ENCODE data around the gene CHST3. TPM values are rescaled to one million over a fixed set of nuclear protein-coding genes. Genes with fewer than 3 reads are reported as not detected.

The CHST3 gene
- total and polyA plus RNA-seq, 9 of the 15 experiments (the other 6 are each of a cell fraction or from before 2014, with no cell fraction given): 0.01 to 1.3 (median 0.15) TPM

DNA sequence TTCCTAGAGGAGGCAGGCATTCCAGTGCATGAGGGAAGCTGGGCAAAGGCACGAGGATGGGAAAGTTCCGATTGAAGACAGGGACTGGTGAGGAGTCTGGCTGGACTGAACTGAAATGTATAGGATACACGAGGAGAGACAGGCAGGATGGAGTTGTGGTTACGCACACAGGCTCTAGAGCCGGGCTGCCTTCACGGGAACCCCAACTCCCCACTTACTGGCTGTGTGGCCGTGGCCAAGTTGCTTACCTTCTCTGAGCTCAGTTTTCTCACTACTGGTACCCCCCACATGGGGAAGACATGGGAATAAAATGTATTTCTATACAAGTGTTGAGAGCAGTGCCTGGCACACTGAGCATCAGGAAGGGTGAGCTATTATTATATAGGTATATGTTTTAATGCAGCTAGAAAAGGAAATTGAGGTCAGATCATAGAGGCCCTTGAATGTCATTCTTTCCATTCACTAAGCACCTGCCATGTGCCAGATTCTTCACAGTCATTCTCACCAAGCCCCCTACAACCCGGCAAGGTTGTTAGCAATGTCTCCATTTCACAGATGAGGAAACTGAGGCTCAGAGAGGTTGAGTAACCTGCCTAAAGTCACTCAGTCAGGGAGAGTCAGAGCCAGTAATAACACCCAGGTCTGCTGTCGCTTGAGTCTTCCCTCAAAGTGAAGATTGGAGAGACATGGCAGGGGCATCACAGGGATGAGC is 9.7 kb downstream of the CHST3 start:
- intact Hi-C loops (cut with micrococcal nuclease): loop anchor here (5.0 kb wide), 1 partner anchor 77 kb away; no protein-coding TSS in a partner anchor
- CTCF ChIA-PET (ENCODE audit: low intra/inter-chr PET ratio): no interaction called here
- FAIRE-seq (no peak), DNase-seq (ENCODE audit: extremely low read depth in 1 of 4, low spot score in 3 of 4) (no peak), ATAC-seq (no peak)
- Histone ChIP-seq H3K9me3 (replicated peaks; ENCODE audit: control insufficient read depth, insufficient read depth, low read depth, low read length) (no peaks in the 10 kb centered on the region), H2AFZ (ENCODE audit: low read depth, low read length) (no peak overlapping the region), H3K4me2 (ENCODE audit: insufficient read depth, low read length) (no peak overlapping the region), H3K36me3 (ENCODE audit: control insufficient read depth, insufficient read depth, low read length) (no peaks in the 10 kb centered on the region), H4K20me1 (replicated peaks; ENCODE audit: control insufficient read depth, insufficient read depth, low read length) (no peaks in the 10 kb centered on the region; the same call in 1 of the 2 replicates), H3K9me1 (ENCODE audit: control insufficient read depth, insufficient read depth, low read length) (no peaks in the 10 kb centered on the region), H3K27ac (ENCODE audit: extremely low read depth, low read depth, low read length) (no peak overlapping the region), H3K27me3 (ENCODE audit: control insufficient read depth in 2 of 2, insufficient read depth in 2 of 2, low read length in 2 of 2) (peaks cover 28 to 77% of the 10 kb centered on the region in 2 experiments), H3K79me2 (ENCODE audit: control insufficient read depth, insufficient read depth, low read length) (no peaks in the 10 kb centered on the region), H3K4me1 (replicated peaks in 1 of 2; ENCODE audit: control insufficient read depth in 2 of 2, insufficient read depth in 2 of 2, low read length in 2 of 2) (peaks cover 3 to 12% of the 10 kb centered on the region in 2 experiments; a peak in 3 of 5 replicates), H3K4me3 (no peak overlapping the region), H3K9ac (ENCODE audit: insufficient read depth in 1 of 2, low read depth in 2 of 2, low read length in 2 of 2) (0 out of 4 replicates have a peak overlapping the region, but pooled peaks of 1 of the 2 experiments have one; percentile 6)
- in situ Hi-C loops (cut with MboI): no loop called here
- no TSS peak for BruUV-seq (replicated peaks)
- WGBS (ENCODE audit: insufficient coverage, low coverage, missing lambda C conversion rate): under 1% methylated on average over 9 of the region's 9 CpGs
- POLR2A ChIA-PET: interaction anchor here (0.9 to 1.2 kb wide), 4 partner anchors 8 to 28 kb away, joined by 3 to 5 read pairs (median 4); no protein-coding TSS in a partner anchor
- TF ChIP-seq SMARCA5 (IDR thresholded peaks at IDR 0.05) (peak; percentile 31; the same call in 1 of the 2 replicates), CBX1 (IDR thresholded peaks at IDR 0.05; ENCODE audit: low read depth) (no peak), ERF (CRISPR knock-in tag; IDR thresholded peaks at IDR 0.05) (no peak), CBX3 (IDR thresholded peaks at IDR 0.05; ENCODE audit: borderline replicate concordance in 1 of 2, low read length in 2 of 2) (no peak), TOE1 (IDR thresholded peaks at IDR 0.05; ENCODE audit: borderline replicate concordance) (no peak), TOE1 (CRISPR knock-in tag; IDR thresholded peaks at IDR 0.05; ENCODE audit: borderline replicate concordance, low read depth) (no peak), BCOR (IDR thresholded peaks at IDR 0.05) (peak; percentile 86), KDM4B (IDR thresholded peaks at IDR 0.05; ENCODE audit: borderline replicate concordance in 2 of 2, low read depth in 1 of 2) (no peak), RCOR1 (IDR thresholded peaks at IDR 0.05; ENCODE audit: borderline replicate concordance in 1 of 2, low read depth in 2 of 2, low read length in 2 of 2) (0 out of 4 replicates have a peak, but pooled peaks of 1 of the 2 experiments have one; percentile 2), ZNF778 (CRISPR knock-in tag; IDR thresholded peaks at IDR 0.05) (no peak), SMAD1 (IDR thresholded peaks at IDR 0.05; ENCODE audit: low read depth, low read length, partially characterized antibody) (no peak), BDP1 (IDR thresholded peaks at IDR 0.05; ENCODE audit: insufficient read depth, insufficient read length) (no peak)
- TF ChIP-seq, protein P1, sequence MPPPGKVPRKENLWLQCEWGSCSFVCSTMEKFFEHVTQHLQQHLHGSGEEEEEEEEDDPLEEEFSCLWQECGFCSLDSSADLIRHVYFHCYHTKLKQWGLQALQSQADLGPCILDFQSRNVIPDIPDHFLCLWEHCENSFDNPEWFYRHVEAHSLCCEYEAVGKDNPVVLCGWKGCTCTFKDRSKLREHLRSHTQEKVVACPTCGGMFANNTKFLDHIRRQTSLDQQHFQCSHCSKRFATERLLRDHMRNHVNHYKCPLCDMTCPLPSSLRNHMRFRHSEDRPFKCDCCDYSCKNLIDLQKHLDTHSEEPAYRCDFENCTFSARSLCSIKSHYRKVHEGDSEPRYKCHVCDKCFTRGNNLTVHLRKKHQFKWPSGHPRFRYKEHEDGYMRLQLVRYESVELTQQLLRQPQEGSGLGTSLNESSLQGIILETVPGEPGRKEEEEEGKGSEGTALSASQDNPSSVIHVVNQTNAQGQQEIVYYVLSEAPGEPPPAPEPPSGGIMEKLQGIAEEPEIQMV (tag; conservative IDR thresholded peaks at IDR 0.05; ENCODE audit: low read depth): no peak
- TF ChIP-seq, protein P2, sequence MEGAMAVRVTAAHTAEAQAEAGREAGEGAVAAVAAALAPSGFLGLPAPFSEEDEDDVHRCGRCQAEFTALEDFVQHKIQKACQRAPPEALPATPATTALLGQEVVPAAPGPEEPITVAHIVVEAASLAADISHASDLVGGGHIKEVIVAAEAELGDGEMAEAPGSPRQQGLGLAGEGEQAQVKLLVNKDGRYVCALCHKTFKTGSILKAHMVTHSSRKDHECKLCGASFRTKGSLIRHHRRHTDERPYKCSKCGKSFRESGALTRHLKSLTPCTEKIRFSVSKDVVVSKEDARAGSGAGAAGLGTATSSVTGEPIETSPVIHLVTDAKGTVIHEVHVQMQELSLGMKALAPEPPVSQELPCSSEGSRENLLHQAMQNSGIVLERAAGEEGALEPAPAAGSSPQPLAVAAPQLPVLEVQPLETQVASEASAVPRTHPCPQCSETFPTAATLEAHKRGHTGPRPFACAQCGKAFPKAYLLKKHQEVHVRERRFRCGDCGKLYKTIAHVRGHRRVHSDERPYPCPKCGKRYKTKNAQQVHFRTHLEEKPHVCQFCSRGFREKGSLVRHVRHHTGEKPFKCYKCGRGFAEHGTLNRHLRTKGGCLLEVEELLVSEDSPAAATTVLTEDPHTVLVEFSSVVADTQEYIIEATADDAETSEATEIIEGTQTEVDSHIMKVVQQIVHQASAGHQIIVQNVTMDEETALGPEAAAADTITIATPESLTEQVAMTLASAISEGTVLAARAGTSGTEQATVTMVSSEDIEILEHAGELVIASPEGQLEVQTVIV (CRISPR knock-in tag; IDR thresholded peaks at IDR 0.05; ENCODE audit: borderline replicate concordance): no peak
- TF ChIP-seq, protein P3, sequence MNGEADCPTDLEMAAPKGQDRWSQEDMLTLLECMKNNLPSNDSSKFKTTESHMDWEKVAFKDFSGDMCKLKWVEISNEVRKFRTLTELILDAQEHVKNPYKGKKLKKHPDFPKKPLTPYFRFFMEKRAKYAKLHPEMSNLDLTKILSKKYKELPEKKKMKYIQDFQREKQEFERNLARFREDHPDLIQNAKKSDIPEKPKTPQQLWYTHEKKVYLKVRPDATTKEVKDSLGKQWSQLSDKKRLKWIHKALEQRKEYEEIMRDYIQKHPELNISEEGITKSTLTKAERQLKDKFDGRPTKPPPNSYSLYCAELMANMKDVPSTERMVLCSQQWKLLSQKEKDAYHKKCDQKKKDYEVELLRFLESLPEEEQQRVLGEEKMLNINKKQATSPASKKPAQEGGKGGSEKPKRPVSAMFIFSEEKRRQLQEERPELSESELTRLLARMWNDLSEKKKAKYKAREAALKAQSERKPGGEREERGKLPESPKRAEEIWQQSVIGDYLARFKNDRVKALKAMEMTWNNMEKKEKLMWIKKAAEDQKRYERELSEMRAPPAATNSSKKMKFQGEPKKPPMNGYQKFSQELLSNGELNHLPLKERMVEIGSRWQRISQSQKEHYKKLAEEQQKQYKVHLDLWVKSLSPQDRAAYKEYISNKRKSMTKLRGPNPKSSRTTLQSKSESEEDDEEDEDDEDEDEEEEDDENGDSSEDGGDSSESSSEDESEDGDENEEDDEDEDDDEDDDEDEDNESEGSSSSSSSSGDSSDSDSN (IDR thresholded peaks at IDR 0.05; ENCODE audit: borderline replicate concordance in 1 of 2, low read depth in 2 of 2, low read length in 2 of 2): no peak

Data from K562 (cell line).